Body of pancreas (tissue), 4 donors: ENCODE data around the gene DTX2.
"Not testable (repeated sequence)": the region's sequence is repeated elsewhere in the genome, so short reads cannot be mapped to it uniquely, and the experiment has no call there.

Experiments used
- POLR2A ChIP-seq, 3 donors: fragments of 450-650 bp; IDR thresholded peaks; one replicate each; pipeline ENCODE4 v1.6.1; 2016; ENCODE audit warnings: antibody characterized with exemption in 3 of 3, mild to moderate bottlenecking in 2 of 3
- TF ChIP-seq, protein P1 (sequence below), 7 experiments: fragments of 450-650 bp in 4 of 7; fragments of 200-600 bp in 3 of 7; sonication (generic) in 3 of 7; IDR thresholded peaks; one replicate each; pipeline ENCODE4 v1.5.1; 2016 to 2019; ENCODE audit warnings: antibody characterized with exemption in 7 of 7

GRCh38 chr7:76511911-76512885 is 50.7 kb downstream of the DTX2 start:
- TF ChIP-seq, protein P1, sequence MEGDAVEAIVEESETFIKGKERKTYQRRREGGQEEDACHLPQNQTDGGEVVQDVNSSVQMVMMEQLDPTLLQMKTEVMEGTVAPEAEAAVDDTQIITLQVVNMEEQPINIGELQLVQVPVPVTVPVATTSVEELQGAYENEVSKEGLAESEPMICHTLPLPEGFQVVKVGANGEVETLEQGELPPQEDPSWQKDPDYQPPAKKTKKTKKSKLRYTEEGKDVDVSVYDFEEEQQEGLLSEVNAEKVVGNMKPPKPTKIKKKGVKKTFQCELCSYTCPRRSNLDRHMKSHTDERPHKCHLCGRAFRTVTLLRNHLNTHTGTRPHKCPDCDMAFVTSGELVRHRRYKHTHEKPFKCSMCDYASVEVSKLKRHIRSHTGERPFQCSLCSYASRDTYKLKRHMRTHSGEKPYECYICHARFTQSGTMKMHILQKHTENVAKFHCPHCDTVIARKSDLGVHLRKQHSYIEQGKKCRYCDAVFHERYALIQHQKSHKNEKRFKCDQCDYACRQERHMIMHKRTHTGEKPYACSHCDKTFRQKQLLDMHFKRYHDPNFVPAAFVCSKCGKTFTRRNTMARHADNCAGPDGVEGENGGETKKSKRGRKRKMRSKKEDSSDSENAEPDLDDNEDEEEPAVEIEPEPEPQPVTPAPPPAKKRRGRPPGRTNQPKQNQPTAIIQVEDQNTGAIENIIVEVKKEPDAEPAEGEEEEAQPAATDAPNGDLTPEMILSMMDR (IDR thresholded peaks at IDR 0.05), result not testable (repeated sequence)
- not testable (repeated sequence) for TF ChIP-seq POLR2A (IDR thresholded peaks at IDR 0.05)
